Measurements from ENCODE around the gene SHB. TPM values are rescaled to one million over a fixed set of nuclear protein-coding genes. Genes with fewer than 3 reads are reported as not detected.
A peak's percentile ranks its signal among the peaks of the same experiment; 100 is the strongest.

Gene SHB
- polyA plus RNA-seq, 1 donor (not counting 4 experiments of a cell fraction or from before 2014, with no cell fraction given): 10.9 TPM

- Histone ChIP-seq H3K9me3 (ENCODE audit: control insufficient read depth, low read depth, low read length) (no peaks in the 10 kb centered on the region), H3K27ac (ENCODE audit: control insufficient read depth, insufficient read depth, low read length) (no peak overlapping the region), H3K36me3 (ENCODE audit: control insufficient read depth in 2 of 2, extremely low read depth in 1 of 2, insufficient read depth in 2 of 2, low read length in 2 of 2) (peaks cover 32 to 45% of the 10 kb centered on the region in 2 experiments), H3K4me1 (ENCODE audit: control insufficient read depth, extremely low read depth, insufficient read depth, low read length) (peaks cover 37% of the 10 kb centered on the region), H3K9me1 (ENCODE audit: control insufficient read depth, extremely low read depth, insufficient read depth, low read length) (peaks cover 3% of the 10 kb centered on the region), H4K20me1 (ENCODE audit: control insufficient read depth, extremely low read depth, insufficient read depth, low read length) (peaks cover 6% of the 10 kb centered on the region), H2AFZ (ENCODE audit: control insufficient read depth, low read length) (no peak overlapping the region), H3K4me3 (ENCODE audit: control insufficient read depth in 2 of 3, extremely low read depth in 1 of 3, insufficient read depth in 2 of 3, low read depth in 1 of 3, low read length in 3 of 3) (no peak overlapping the region), H3K9ac (ENCODE audit: control insufficient read depth, extremely low read depth, insufficient read depth, low read length) (no peak overlapping the region), H3K79me2 (ENCODE audit: control insufficient read depth, insufficient read depth, low read length) (peaks cover 5% of the 10 kb centered on the region), H3K27me3 (ENCODE audit: control insufficient read depth, extremely low read depth, insufficient read depth, low read length) (no peaks in the 10 kb centered on the region), H3K4me2 (ENCODE audit: control insufficient read depth, extremely low read depth, insufficient read depth, low read depth, low read length) (no peak overlapping the region)
- no peak for TF ChIP-seq EZH2 (IDR thresholded peaks at IDR 0.05; ENCODE audit: low read length)
- TF ChIP-seq CTCF (optimal IDR thresholded peaks at IDR 0.05 in 1 of 3, IDR thresholded peaks at IDR 0.05 in 1 of 3, conservative IDR thresholded peaks at IDR 0.05 in 1 of 3; ENCODE audit: extremely low read depth in 1 of 3, insufficient read depth in 2 of 3, low read length in 3 of 3): no peak
- dilution Hi-C loops (cut with MboI; ENCODE audit: extremely low pct_ligation_motif_present, low sequenced_read_pairs): no loop called here
- DNase-seq (ENCODE audit: low read depth, low spot score) (no peak), FAIRE-seq (no peak)
Observed at GRCh38 chr9:37950561-37950960, 118.5 kb downstream of the SHB start.

GRCh38 chr9:37949576-37949975 lies 119.5 kb downstream of the SHB start:
- FAIRE-seq (peak; percentile 5), DNase-seq (ENCODE audit: low read depth, low spot score) (no peak)
- Histone ChIP-seq H3K4me1 (ENCODE audit: control insufficient read depth, extremely low read depth, insufficient read depth, low read length) (peaks cover 39% of the 10 kb centered on the region), H3K36me3 (ENCODE audit: control insufficient read depth in 2 of 2, extremely low read depth in 1 of 2, insufficient read depth in 2 of 2, low read length in 2 of 2) (peaks cover 38 to 52% of the 10 kb centered on the region in 2 experiments), H3K9me1 (ENCODE audit: control insufficient read depth, extremely low read depth, insufficient read depth, low read length) (peaks cover 6% of the 10 kb centered on the region), H3K9me3 (ENCODE audit: control insufficient read depth, low read depth, low read length) (no peaks in the 10 kb centered on the region), H3K27me3 (ENCODE audit: control insufficient read depth, extremely low read depth, insufficient read depth, low read length) (no peaks in the 10 kb centered on the region), H4K20me1 (ENCODE audit: control insufficient read depth, extremely low read depth, insufficient read depth, low read length) (peaks cover 6% of the 10 kb centered on the region), H3K4me2 (ENCODE audit: control insufficient read depth, extremely low read depth, insufficient read depth, low read depth, low read length) (no peak overlapping the region), H3K9ac (ENCODE audit: control insufficient read depth, extremely low read depth, insufficient read depth, low read length) (no peak overlapping the region), H3K27ac (ENCODE audit: control insufficient read depth, insufficient read depth, low read length) (no peak overlapping the region), H2AFZ (ENCODE audit: control insufficient read depth, low read length) (no peak overlapping the region), H3K79me2 (ENCODE audit: control insufficient read depth, insufficient read depth, low read length) (peaks cover 5% of the 10 kb centered on the region), H3K4me3 (ENCODE audit: control insufficient read depth in 2 of 3, extremely low read depth in 1 of 3, insufficient read depth in 2 of 3, low read depth in 1 of 3, low read length in 3 of 3) (no peak overlapping the region)
- dilution Hi-C loops (cut with MboI; ENCODE audit: extremely low pct_ligation_motif_present, low sequenced_read_pairs): no loop called here
- no peak for TF ChIP-seq EZH2 (IDR thresholded peaks at IDR 0.05; ENCODE audit: low read length)
- TF ChIP-seq CTCF (optimal IDR thresholded peaks at IDR 0.05 in 1 of 3, IDR thresholded peaks at IDR 0.05 in 1 of 3, conservative IDR thresholded peaks at IDR 0.05 in 1 of 3; ENCODE audit: extremely low read depth in 1 of 3, insufficient read depth in 2 of 3, low read length in 3 of 3): no peak
